Colonic mucosa (tissue), 4 donors: ENCODE measurements around the gene TBX18. TPM values are rescaled to one million over a fixed set of nuclear protein-coding genes. Genes with fewer than 3 reads are reported as not detected.
A peak's percentile ranks its signal among the peaks of the same experiment; 100 is the strongest.

Experiments used
- DNase-seq: peaks from one replicate; pipeline ENCODE4 v3.0.0-alpha.2; 2020
- H3K27ac ChIP-seq: fragments of 200-600 bp; one replicate; pipeline ENCODE4 v1.8.0; 2021
- H3K27me3 ChIP-seq: fragments of 200-600 bp; one replicate; pipeline ENCODE4 v1.8.0; 2021
- H3K36me3 ChIP-seq: fragments of 200-600 bp; one replicate; pipeline ENCODE4 v1.8.0; 2021
- H3K4me1 ChIP-seq: fragments of 200-600 bp; one replicate; pipeline ENCODE4 v1.8.0; 2021; ENCODE audit warnings: mild to moderate bottlenecking
- H3K4me3 ChIP-seq: fragments of 200-600 bp; one replicate; pipeline ENCODE4 v1.8.0; 2021
- H3K9ac ChIP-seq, 2 donors: one replicate each; pipeline ENCODE4 v1.7.0; 2013; ENCODE audit warnings: control low read depth in 2 of 2, low read depth in 2 of 2, low read length in 2 of 2
- H3K9me3 ChIP-seq: fragments of 200-600 bp; one replicate; pipeline ENCODE4 v1.8.0; 2021
- intact Hi-C: fragments of 100-400 bp; cut with DNase I; formaldehyde crosslinking; loops from one replicate; pipeline ENCODE4 v1.14.1; 2022
- total RNA-seq, 2 donors: library from RNA; stranded (reverse); fragmentation: NEBNext Ultra II Directional in 1 of 2; extraction: Animal tissue kit (Norgen Biotek cat#: 25700) in 1 of 2; gene quantifications; one replicate each; pipeline ENCODE4 v1.2.1, GENCODE V29; 2021
- TF ChIP-seq, protein P1 (sequence below): fragments of 200-600 bp; IDR thresholded peaks from one replicate; pipeline ENCODE4 v1.8.0; 2022; ENCODE audit warnings: antibody characterized with exemption, mild to moderate bottlenecking
- donor health status: healthy.
- donor health status: DM: no; HTN: no; CAD: no.
- donor health status: DM: no; HTN: no; CAD: no.

TBX18 gene
- total RNA-seq, 2 donors from 2014 or later = 0.25 to 0.35 TPM

DNA sequence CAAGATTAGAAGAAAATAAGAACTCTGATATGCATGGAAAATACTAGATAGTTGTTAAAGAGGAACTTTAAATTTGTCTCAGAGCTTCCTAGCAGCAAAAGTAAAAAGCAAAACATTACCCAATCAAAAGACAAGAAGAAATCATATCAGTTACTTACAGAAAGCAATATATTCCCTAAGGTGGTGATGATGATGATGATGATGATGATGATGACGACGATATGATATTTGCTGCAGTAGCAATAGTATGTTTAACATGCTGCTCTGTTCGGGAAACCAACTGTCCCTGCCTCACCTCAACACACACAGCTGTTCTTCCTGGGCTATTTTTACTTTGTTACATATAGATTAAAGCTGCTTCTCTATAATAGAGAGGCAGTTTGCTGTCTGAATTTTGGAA, 12.0 kb upstream of the TBX18 start:
- H3K36me3 ChIP-seq = no peaks in the 10 kb centered on the region
- H3K4me1 ChIP-seq = no peaks in the 10 kb centered on the region
- no peak overlapping the region for H3K9ac ChIP-seq
- TF ChIP-seq, protein P1, sequence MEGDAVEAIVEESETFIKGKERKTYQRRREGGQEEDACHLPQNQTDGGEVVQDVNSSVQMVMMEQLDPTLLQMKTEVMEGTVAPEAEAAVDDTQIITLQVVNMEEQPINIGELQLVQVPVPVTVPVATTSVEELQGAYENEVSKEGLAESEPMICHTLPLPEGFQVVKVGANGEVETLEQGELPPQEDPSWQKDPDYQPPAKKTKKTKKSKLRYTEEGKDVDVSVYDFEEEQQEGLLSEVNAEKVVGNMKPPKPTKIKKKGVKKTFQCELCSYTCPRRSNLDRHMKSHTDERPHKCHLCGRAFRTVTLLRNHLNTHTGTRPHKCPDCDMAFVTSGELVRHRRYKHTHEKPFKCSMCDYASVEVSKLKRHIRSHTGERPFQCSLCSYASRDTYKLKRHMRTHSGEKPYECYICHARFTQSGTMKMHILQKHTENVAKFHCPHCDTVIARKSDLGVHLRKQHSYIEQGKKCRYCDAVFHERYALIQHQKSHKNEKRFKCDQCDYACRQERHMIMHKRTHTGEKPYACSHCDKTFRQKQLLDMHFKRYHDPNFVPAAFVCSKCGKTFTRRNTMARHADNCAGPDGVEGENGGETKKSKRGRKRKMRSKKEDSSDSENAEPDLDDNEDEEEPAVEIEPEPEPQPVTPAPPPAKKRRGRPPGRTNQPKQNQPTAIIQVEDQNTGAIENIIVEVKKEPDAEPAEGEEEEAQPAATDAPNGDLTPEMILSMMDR = no peak
- intact Hi-C loops = no loop called here
- peaks cover 40% of the 10 kb centered on the region for H3K27me3 ChIP-seq
- no peaks in the 10 kb centered on the region for H3K9me3 ChIP-seq
- no peak overlapping the region for H3K27ac ChIP-seq
- H3K4me3 ChIP-seq = no peak overlapping the region
- DNase-seq = no peak

DNA sequence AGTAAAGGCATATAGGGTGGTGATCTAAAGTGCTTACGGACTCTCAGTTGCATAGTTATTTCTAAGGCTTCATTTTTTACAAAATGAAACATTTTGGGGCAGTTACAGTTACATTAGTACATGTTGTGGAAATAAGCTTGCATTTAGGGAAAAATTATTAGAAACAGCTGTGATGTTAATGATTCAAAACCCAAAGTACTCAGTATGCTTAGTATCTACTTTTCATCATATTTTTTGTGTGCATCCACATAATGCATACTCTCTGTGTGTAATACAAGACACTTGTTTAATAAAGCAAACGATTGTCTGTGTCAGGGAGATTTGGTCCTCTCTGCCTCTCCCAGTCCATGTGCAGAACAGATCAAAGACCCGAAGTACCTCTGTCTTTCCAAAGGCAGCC, 11.4 kb upstream of the TBX18 start:
- no peak overlapping the region for H3K4me3 ChIP-seq
- H3K27ac ChIP-seq = no peak overlapping the region
- TF ChIP-seq, protein P1 = no peak
- H3K4me1 ChIP-seq = no peaks in the 10 kb centered on the region
- intact Hi-C loops = no loop called here
- no peak overlapping the region for H3K9ac ChIP-seq
- H3K27me3 ChIP-seq = peaks cover 40% of the 10 kb centered on the region
- no peaks in the 10 kb centered on the region for H3K36me3 ChIP-seq
- H3K9me3 ChIP-seq = no peaks in the 10 kb centered on the region
- DNase-seq = no peak

DNA sequence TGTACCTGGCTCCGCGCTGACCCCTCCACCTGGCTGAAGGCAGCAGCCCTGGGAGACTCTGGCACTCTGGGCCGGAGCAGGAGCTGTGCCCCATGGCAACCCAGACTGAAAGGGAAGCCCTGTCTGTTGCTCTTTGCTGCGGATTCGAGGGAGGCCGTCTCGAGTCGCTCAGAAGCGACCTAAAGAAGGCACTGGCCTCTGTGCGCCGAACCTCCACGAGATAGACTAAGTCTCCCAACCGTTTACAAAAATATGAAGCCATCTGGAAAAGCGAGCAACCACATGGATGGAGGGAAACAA, 10.5 kb upstream of the TBX18 start:
- H3K4me1 ChIP-seq = no peaks in the 10 kb centered on the region
- no peaks in the 10 kb centered on the region for H3K9me3 ChIP-seq
- no peak for DNase-seq
- no peaks in the 10 kb centered on the region for H3K36me3 ChIP-seq
- H3K27ac ChIP-seq = no peak overlapping the region
- H3K4me3 ChIP-seq = peak overlapping the region; percentile 22
- no peak overlapping the region for H3K9ac ChIP-seq
- H3K27me3 ChIP-seq = peaks cover 43% of the 10 kb centered on the region
- intact Hi-C loops = no loop called here
- TF ChIP-seq, protein P1 = no peak

DNA sequence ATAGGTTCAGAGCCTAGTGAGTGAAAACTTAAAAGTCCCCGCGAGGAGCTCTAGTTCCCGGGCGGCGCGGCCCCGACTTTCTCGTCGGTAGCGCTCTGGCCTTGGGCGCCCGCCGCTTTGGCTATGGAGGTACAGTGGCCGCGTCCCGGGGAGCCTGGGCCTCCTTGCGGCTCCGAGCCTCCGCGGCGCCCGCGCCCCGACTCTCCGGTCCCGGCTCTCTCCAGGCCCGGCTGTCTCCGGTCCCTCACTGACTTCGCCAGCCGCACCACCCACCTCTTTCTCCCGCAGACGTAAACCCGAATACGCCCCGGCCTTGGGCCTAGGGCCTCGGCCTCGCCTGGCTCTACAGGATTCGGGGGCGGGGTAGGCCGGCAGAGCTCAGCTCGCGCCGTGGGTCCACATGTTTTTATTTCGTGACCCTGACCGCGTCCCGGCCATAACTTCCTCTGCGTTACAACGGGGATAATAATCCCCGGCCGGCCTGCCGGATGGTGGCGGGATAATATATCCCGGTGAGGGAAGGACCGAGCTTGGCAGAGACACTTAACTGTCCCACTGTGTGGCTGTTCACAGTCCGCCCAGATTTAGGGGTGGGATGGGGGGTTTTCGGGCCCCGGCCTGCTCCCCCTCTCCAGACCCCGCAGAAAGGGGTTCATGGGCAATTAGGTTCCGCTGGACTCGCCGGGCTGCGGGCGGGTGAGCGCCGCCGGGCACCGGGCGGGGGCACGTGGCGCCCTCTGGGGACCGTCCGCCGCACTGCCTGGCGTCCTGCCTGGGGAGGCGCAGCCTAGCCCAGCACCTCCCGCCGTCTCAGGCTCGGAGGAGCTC, 10.0 kb upstream of the TBX18 start:
- Histone ChIP-seq H3K36me3 (no peaks in the 10 kb centered on the region), H3K9me3 (no peaks in the 10 kb centered on the region), H3K4me3 (peak overlapping the region; percentile 22), H3K4me1 (no peaks in the 10 kb centered on the region), H3K9ac (no peak overlapping the region), H3K27ac (no peak overlapping the region), H3K27me3 (peaks cover 48% of the 10 kb centered on the region)
- intact Hi-C loops = no loop called here
- no peak for DNase-seq
- TF ChIP-seq, protein P1 = peak; percentile 48

DNA sequence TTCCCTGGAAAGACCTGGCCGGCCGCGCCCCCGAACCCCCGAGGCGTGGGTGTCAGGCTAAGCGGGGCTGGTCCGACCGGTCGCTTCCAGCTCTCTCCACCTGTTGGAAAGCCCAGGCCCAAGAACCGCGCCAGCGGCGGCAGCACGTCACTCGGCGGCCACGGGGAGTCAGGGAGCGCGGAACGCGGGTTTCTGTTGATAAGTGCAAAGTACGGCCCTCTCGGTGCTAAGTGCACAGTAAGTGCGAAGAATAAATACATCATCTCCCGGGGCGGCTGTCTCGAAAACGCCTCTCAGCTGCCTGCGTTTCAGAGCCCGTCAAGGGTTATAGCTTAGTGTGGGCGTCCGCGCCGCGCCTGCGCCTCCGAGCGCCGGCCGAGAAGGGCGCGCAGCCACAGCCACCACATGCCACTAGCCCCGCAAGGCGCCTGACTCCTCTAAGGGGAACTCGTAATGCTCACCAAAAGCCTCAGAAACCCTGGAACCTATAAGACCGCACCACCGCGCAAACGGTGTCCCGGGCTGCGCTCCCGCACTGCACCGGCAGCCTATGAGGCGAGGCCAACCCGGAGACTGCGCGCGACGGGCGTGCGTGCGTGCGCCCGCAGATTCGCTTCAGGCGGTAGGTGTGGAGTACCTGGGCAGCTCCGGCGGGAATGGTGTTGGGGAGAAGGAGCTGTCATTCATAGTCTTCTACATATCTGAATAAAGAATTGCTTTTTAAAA, 9.2 kb upstream of the TBX18 start:
- Histone ChIP-seq H3K36me3 (no peaks in the 10 kb centered on the region), H3K4me3 (peak overlapping the region; percentile 22), H3K4me1 (no peaks in the 10 kb centered on the region), H3K9me3 (no peaks in the 10 kb centered on the region), H3K9ac (no peak overlapping the region), H3K27me3 (peaks cover 53% of the 10 kb centered on the region), H3K27ac (no peak overlapping the region)
- intact Hi-C loops = no loop called here
- no peak for DNase-seq
- TF ChIP-seq, protein P1 = no peak
